ENCODE measurements around the gene SYT13.

SYT13 gene

GRCh38 chr11:45245218-45246045, 40.7 kb downstream of the SYT13 start:
- no peak for DNase-seq

DNA sequence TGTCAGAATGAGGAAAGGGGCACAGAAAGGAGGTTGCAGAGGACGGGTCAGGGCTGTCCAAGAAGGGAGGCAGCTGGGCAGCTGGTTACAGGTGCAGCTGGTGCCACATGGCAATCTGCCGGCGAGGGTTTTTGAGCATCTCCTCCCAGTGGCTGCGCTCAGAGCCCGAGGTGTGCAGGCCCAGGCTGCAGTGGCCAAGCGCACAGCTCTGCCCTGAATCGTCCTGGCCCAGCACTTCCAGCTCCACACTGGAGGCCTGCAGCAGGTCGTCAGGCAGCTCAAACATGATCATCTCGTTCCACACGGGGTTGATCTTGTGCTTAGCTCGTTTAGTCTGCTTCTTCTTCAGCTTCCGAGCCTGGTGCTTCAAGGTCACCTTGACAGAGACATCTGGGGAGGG, 42.2 kb downstream of the SYT13 start:
- no peak for DNase-seq

DNA sequence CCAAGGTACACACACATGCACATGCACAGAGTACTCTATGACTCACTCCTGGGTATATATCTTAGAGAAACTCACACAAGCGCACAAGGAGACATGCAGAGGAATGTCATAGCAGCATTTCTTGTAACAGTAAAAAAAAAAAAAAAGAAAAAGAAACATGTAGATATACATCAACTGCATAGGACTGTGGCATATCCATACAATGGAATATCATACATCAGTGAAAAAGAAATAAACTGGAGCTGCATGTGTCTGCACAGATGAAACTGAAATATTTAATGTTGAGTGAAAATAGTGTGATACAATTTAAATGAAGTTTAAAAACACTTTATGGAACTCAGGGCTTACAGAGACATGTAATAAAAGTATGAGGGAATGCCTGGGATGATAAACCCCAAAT, 46.4 kb downstream of the SYT13 start:
- no peak for DNase-seq

GRCh38 chr11:45238724-45239123, 47.4 kb downstream of the SYT13 start:
- DNase-seq, result no peak

DNA sequence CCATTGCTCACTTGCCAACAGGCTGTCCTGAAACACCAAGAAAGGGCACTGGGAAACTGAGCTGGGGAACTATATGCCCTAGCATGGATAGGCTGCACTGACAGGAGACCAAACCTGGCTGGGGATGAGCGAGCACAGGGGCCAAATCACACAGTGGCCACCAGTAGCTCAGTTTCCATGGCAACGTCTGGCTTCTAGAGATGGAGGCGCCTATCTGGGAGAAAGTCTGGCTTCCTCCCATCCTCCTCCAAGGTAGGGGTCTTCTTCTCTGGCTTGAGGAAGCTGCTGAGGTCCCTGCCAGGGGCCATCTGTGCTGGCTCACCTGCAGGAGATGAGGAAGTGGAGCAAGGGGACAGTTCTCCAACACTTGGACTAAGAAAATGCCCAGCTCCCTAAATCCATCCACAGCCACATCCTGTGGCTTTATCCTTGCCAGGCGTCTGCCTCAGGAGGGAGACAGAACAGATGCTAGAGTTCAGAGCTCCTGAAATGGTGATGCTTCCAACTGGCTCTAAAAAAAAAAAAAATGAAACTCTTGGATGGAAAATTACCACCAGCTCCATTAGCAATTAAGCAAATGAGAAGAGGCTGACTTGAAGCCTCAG, 48.3 kb downstream of the SYT13 start:
- no peak for DNase-seq

GRCh38 chr11:45234306-45235006, 51.7 kb downstream of the SYT13 start:
- DNase-seq, result no peak

GRCh38 chr11:45233804-45234170, 52.4 kb downstream of the SYT13 start:
- no peak for DNase-seq

- DNase-seq, result peak; percentile 84
These were observed 52.9 kb downstream of the SYT13 start for GRCh38 chr11:45233121-45233803.

DNA sequence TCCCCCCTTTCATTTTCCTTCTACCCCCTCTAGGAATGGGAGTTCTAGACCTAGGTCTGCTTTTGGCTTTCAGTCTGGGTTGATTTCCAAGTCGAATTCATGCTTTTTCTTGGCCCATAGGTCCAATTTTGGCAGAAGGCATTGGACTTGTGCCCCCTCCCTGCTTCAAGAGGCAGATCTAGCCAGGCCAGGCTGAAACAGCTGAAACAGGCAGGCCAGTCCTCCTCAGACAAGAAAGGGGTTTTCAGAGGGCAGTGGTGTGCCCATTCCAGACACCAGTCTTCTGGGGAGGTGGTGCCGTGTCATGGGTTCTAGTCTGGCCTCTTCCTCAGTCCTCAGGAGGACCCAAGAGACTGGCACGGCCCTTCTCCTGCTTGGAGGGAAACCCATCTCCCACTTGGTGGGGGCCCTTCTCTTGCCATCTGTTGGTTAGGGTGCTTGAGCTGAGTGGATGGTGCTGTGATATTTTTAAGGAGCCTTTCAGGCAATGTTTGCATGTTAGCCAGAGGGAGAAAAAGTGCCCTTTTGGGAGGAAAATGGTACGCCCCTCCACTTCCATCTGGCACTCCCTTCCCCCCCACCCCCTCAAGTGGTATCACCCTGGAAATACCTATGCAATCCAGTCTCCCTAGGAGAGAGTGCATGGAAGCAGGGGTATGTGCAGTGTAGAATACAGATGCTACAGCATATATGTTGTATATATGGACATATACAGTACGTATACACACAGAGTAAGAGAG, 53.6 kb downstream of the SYT13 start:
- no peak for DNase-seq

DNA sequence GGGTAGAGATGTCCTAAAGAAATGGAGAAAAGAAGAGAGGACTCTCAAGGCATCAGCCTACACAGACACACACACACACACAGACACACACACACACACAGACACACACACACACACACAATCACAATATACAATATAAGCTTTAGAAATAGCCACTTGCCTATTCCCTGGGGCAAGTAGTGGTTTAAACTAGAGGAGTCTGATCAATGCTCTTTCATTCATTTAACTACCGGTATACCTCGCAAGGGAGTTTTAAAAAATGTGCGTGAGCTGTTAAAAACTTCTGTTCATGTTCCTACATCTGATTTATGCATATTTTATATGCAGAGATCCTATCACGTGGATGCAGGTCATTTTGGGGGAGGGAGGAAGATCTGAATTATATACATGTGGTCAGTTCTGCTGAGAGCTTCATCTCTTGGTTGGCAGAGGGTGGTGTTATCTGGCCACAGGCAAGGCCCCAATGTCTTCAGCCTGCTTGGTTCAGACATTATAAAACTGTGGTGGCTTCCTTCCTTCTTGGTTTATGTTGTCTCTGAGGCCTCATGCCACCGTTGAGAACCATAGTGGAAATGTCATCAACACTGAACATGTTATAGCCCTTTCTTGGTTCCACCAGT, 56.6 kb downstream of the SYT13 start:
- no peak for DNase-seq

DNA sequence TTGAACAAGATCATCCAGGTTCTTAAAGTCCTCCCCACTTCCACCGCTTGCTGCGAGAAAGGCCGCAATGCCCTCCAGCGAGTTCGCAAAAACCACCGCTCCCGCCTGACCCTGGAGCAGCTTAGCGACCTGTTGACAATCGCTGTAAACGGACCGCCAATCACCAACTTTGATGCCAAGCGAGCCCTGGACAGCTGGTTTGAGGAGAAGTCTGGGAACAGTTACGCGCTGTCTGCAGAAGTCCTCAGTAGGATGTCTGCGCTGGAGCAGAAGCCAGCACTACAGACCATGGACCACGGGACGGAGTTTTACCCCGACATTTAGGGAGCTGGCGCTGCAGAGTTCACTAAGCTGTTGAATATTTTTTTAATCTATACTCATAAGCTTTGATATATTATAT, 58.3 kb downstream of the SYT13 start:
- DNase-seq, result no peak

DNA sequence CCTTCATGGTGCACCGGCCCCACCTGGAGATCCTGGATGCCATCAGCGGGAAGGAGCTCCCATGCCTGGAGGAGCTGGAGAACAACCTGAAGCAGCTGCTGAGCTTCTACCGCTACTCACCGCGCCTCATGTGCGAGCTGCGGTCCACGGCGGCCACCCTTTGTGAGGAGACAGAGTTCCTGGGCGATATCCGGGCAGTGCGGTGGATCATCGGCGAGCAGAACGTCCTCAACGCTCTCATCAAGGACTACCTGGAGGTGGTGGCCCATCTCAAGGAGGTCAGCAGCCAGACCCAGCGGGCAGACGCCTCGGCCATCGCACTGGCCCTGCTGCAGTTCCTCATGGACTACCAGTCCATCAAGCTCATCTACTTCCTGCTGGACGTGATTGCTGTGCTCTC, 59.2 kb downstream of the SYT13 start:
- peak; percentile 58 for DNase-seq

- peak; percentile 57 for DNase-seq
These were observed 59.9 kb downstream of the SYT13 start for GRCh38 chr11:45225961-45226871.

GRCh38 chr11:45225277-45225676, 60.9 kb downstream of the SYT13 start:
- peak; percentile 12 for DNase-seq

DNA sequence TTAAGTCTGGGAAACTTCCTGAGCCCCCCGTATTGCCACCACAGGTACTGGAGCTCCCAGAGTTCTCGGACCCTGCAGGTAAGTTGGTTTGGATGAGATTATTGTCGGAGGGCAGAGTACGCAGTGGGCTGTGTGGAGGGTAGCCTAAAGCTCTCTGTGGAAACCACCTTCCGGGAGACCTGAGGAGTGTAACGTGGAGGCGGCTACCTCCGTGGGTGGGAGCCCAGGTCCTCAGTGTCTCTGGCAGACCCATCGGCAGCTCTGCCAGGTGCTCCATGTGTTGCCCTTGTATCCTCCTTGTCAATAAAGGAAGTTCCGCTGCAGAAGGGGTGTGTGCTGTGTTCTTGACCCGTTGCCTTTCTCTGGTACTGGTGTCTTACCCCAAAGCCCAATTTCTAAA, 61.4 kb downstream of the SYT13 start:
- DNase-seq, result peak; percentile 34

DNA sequence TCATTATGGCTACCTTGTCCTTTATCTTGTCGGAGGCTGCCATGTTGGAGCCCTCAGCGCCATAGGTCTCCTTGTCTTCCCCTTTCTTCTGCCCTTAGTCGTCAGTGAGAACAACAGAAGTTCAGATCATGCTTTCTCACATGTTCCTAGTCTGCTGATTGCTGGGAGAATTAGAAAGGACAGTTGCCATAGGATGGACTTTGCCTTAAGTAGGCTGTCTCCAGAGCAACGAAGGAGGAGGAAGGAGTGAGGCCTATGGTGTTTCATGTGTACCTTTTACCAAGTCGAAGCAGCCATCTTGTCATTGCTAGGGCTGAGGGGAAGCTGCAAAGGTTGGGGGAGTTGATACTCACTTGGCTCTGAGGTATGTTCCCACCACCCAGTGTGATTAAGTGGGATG, 62.6 kb downstream of the SYT13 start:
- no peak for DNase-seq

GRCh38 chr11:45219411-45219810, 66.7 kb downstream of the SYT13 start:
- peak; percentile 51 for DNase-seq

- DNase-seq, result no peak
These were observed 67.4 kb downstream of the SYT13 start for GRCh38 chr11:45218705-45219104.

- no peak for DNase-seq
These were observed 68.2 kb downstream of the SYT13 start for GRCh38 chr11:45217991-45218390.

- DNase-seq, result no peak
These were observed 69.2 kb downstream of the SYT13 start for GRCh38 chr11:45216901-45217300.

DNA sequence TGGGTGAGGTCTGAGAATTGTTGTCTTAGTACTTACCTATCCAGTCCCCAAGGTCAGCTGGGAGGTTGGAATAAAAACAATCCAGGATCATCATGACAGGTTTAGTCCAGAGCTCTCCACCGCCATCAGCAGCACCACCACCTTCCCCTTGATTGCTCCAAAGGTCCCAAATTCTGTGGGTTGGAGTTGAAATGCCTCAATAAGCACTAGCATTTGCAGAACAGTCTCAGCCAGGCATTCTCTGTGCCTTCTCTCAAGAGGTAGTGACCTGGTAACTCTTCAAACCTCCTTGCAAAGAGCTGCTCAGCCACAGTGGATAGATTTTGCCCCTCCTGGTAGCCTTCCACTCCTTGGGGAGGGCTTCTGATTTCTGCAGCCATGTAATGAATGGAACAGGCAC, 70.1 kb downstream of the SYT13 start:
- DNase-seq, result no peak
